Endothelial cell of umbilical vein (primary cell): ENCODE measurements around the gene ACAA2.

Experiments used
- CTCF ChIP-seq, 2 donors: IDR thresholded peaks; 1 replicate in 1 of 2; 2 replicates in 1 of 2; pipeline ENCODE4 v1.5.1; 2011; ENCODE audit warnings: low read length in 2 of 2, mild to moderate bottlenecking in 2 of 2, moderate library complexity in 2 of 2, control low read depth in 1 of 2, inconsistent platforms in 1 of 2, low read depth in 1 of 2; ENCODE audit not compliant: insufficient read depth in 1 of 2; ENCODE audit errors: extremely low read depth in 1 of 2
- EZH2 ChIP-seq: IDR thresholded peaks from 2 replicates; pipeline ENCODE4 v1.6.1; 2012; ENCODE audit warnings: borderline replicate concordance, low read depth, mild to moderate bottlenecking, moderate library complexity, low read length, inconsistent platforms; ENCODE audit not compliant: severe bottlenecking
- MAX ChIP-seq: IDR thresholded peaks from 2 replicates; pipeline ENCODE4 v1.6.1; 2011; ENCODE audit not compliant: insufficient read depth, insufficient read length
- POLR2AphosphoS5 ChIP-seq: IDR thresholded peaks from 2 replicates; pipeline ENCODE4 v1.6.1; 2012; ENCODE audit warnings: low read depth, mild to moderate bottlenecking, control low read depth, low read length, moderate library complexity; ENCODE audit not compliant: insufficient read depth

- TF ChIP-seq CTCF (IDR thresholded peaks at IDR 0.05; ENCODE audit: extremely low read depth in 1 of 2, insufficient read depth in 1 of 2, low read depth in 1 of 2, low read length in 2 of 2) = no peak
- TF ChIP-seq MAX = no peak
- TF ChIP-seq EZH2 = no peak
- TF ChIP-seq POLR2AphosphoS5 = no peak
Measured at GRCh38 chr18:49855711-49856415, 42.5 kb upstream of the ACAA2 start.
